ENCODE results near the gene MED23.

Gene MED23

GRCh38 chr6:131548441-131548840 is 79.6 kb downstream of the MED23 start:
- TF ChIP-seq CTCF (IDR thresholded peaks at IDR 0.05): no peak

- no peak for TF ChIP-seq CTCF (IDR thresholded peaks at IDR 0.05)
These were observed 80.6 kb downstream of the MED23 start for GRCh38 chr6:131547488-131547887.

- TF ChIP-seq CTCF (IDR thresholded peaks at IDR 0.05): no peak
These were observed 82.7 kb downstream of the MED23 start for GRCh38 chr6:131545317-131545716.

GRCh38 chr6:131532580-131533039 is 95.4 kb downstream of the MED23 start:
- TF ChIP-seq CTCF (IDR thresholded peaks at IDR 0.05): no peak

- no peak for TF ChIP-seq CTCF (IDR thresholded peaks at IDR 0.05)
These were observed 103.2 kb downstream of the MED23 start for GRCh38 chr6:131524695-131525336.

- TF ChIP-seq CTCF (IDR thresholded peaks at IDR 0.05): no peak
These were observed 103.9 kb downstream of the MED23 start for GRCh38 chr6:131523988-131524673.
